ENCODE measurements around the gene BSCL2.

- TF ChIP-seq, protein P1, sequence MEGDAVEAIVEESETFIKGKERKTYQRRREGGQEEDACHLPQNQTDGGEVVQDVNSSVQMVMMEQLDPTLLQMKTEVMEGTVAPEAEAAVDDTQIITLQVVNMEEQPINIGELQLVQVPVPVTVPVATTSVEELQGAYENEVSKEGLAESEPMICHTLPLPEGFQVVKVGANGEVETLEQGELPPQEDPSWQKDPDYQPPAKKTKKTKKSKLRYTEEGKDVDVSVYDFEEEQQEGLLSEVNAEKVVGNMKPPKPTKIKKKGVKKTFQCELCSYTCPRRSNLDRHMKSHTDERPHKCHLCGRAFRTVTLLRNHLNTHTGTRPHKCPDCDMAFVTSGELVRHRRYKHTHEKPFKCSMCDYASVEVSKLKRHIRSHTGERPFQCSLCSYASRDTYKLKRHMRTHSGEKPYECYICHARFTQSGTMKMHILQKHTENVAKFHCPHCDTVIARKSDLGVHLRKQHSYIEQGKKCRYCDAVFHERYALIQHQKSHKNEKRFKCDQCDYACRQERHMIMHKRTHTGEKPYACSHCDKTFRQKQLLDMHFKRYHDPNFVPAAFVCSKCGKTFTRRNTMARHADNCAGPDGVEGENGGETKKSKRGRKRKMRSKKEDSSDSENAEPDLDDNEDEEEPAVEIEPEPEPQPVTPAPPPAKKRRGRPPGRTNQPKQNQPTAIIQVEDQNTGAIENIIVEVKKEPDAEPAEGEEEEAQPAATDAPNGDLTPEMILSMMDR (IDR thresholded peaks at IDR 0.05; ENCODE audit: poor library complexity), result no peak
- TF ChIP-seq EZH2 (IDR thresholded peaks at IDR 0.05; ENCODE audit: borderline replicate concordance), result no peak
These were observed 1.1 kb downstream of the BSCL2 start for GRCh38 chr11:62705880-62706849.
